Measurements from ENCODE around the gene DNASE1.
"Not testable (repeated sequence)": the region's sequence is repeated elsewhere in the genome, so short reads cannot be mapped to it uniquely, and the experiment has no call there.

The DNASE1 gene

GRCh38 chr16:3641801-3642396 lies 12.6 kb upstream of the DNASE1 start:
- no peak for DNase-seq

GRCh38 chr16:3642397-3643094 lies 11.9 kb upstream of the DNASE1 start:
- DNase-seq, result no peak

GRCh38 chr16:3643095-3643730 lies 11.3 kb upstream of the DNASE1 start:
- DNase-seq, result no peak

- no peak for DNase-seq
Measured at GRCh38 chr16:3645108-3645503, 9.4 kb upstream of the DNASE1 start.

- no peak for DNase-seq
Measured at GRCh38 chr16:3645504-3646347, 8.8 kb upstream of the DNASE1 start.

GRCh38 chr16:3646348-3646920 lies 8.1 kb upstream of the DNASE1 start:
- no peak for DNase-seq

- DNase-seq, result no peak
Measured at GRCh38 chr16:3650631-3651265, 3.7 kb upstream of the DNASE1 start.

- no peak for DNase-seq
Measured at GRCh38 chr16:3651461-3652372, 2.8 kb upstream of the DNASE1 start.

GRCh38 chr16:3652373-3653195 lies 1.9 kb upstream of the DNASE1 start:
- no peak for DNase-seq

- no peak for DNase-seq
Measured at GRCh38 chr16:3655030-3655395, 522 bp downstream of the DNASE1 start.

GRCh38 chr16:3655396-3656159 lies 1.1 kb downstream of the DNASE1 start:
- DNase-seq, result no peak

- not testable (repeated sequence) for DNase-seq
Measured at GRCh38 chr16:3656160-3656490, 1.6 kb downstream of the DNASE1 start.

- peak; percentile 45 for DNase-seq
Measured at GRCh38 chr16:3656491-3657468, 2.3 kb downstream of the DNASE1 start.

- no peak for DNase-seq
Measured at GRCh38 chr16:3659251-3659650, 4.8 kb downstream of the DNASE1 start.

- DNase-seq, result no peak
Measured at GRCh38 chr16:3661311-3661710, 6.8 kb downstream of the DNASE1 start.

GRCh38 chr16:3661922-3662321 lies 7.4 kb downstream of the DNASE1 start:
- DNase-seq, result no peak

GRCh38 chr16:3662601-3663000 lies 8.1 kb downstream of the DNASE1 start:
- no peak for DNase-seq

- no peak for DNase-seq
Measured at GRCh38 chr16:3664187-3664896, 9.9 kb downstream of the DNASE1 start.
